Activated gamma-delta T cell treated with anti-CD3 and anti-CD28 coated beads, Interleukin-2, amount 50 U/mL, for 16 hours (primary cell): ENCODE results near the gene CORO2A.
"Not testable (repeated sequence)": the region's sequence is repeated elsewhere in the genome, so short reads cannot be mapped to it uniquely, and the experiment has no call there.

Source experiments
- DNase-seq: peaks from one replicate; pipeline ENCODE4 v3.0.0-alpha.2; 2020; ENCODE audit warnings: low read depth

The CORO2A gene

DNA sequence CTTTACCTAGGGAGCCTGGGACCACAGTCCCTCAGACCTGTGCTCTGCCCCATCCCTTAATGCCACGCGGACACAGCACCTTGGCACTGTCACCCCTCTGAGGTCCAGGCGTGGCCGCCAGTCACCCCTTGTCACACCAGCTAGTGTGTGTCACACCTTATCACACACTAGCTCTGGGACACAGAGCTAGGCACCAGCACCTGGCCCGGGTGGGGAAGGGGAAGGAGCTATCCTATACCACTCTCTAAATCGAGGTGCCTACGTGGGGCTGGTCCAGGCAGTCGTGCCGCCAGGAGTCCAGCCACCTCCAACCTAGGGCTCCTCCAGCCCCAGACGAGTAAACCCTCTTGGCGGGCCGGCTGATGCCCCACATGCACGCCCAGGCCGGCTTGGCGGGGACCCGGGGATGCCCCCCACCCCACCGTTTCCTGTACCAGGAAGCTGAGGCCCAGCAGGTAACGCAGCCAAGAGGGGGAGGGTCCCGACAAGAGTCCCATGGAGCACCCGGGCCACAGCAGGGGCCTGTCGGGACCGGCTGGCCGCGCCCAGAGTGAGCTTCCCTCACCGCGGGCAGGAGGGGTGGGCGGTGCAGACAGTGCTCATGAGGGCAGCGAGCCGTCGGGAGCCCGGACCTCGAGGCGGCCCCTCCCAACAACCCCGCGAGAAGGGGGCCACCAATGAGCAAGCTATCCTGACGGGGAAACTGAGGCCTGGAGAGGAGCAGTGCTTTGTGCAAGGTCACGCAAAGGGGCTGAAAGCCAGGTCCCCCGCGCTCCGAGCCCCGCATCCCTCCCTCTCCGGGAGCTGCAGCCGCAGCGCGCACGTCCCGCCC, 550 bp downstream of the CORO2A start:
- DNase-seq = no peak

DNA sequence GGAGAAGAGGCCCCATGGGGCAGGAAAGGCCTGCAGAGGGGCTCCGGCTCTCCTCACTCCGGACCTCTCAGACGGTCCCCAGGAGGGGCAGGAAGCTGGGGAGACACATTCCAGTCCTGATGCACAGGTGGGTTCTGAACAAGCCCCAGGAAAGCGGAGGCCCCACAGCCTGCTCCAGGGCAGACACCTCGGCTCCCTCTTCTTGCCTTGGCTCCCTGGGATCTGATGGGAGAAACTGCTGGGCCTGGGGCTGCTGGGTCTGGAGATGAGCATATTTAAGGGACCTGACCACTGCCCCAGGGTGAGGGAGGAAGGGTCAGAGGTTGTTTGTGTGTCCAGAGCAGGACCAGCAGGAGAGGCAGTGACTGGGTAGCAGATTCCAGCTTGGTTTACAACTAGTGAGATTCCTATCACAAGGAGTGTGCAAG, 1.2 kb downstream of the CORO2A start:
- DNase-seq = no peak

DNA sequence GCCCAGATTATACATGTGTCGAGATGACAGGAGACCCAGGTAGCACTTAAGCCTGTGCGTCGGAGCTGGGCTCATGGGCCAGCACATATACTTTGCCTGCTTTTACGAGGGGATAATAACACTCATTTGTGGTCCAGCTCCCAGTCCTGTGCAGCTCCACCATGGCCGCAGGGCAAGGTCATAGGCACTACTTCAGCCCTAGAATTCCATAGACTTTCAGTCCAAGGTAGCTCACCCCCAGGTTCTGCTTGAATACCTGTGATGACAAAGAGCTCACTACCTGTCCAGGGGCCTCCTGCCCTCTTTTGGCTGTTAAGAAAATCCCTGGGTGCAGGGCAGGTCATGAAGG, 1.7 kb downstream of the CORO2A start:
- no peak for DNase-seq

DNA sequence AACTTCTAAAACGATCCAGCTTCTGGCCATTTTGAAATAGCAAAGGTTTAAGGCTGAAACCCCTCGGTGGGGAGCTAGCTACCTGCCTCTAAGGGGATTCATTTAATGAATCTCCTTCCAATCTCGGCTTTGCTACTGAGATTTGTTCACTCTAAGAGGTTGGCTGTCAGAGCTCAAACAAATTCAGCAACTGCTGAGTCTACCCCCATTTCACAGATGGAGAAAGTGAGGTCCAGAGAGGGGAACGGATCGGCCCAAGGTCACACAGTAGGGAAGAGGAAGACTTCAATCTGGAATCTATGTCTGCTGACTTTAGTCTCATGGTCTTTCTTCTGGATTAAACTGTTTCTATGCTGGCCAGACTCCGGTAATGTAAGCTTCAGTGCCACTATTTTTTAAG, 3.0 kb downstream of the CORO2A start:
- DNase-seq = no peak

DNA sequence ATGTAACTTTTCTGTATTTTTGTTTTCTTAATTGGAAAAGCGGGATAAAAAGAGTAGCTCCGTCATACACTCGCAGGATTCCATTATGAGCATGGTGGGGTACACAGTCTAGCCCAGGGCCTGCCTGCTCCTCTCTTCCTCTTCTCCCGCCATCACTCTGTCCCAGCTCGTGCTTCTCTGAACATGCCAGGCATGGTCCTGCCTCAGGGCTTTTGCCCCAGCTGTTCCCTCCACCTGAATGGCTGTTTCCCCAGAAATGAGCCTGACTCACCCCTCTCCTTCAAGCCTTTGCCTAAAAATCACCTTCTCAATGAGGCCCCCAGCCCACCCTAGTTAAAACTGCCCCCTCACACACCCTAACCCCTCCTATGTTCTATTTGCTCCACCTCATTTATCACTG, 4.5 kb downstream of the CORO2A start:
- DNase-seq = no peak

DNA sequence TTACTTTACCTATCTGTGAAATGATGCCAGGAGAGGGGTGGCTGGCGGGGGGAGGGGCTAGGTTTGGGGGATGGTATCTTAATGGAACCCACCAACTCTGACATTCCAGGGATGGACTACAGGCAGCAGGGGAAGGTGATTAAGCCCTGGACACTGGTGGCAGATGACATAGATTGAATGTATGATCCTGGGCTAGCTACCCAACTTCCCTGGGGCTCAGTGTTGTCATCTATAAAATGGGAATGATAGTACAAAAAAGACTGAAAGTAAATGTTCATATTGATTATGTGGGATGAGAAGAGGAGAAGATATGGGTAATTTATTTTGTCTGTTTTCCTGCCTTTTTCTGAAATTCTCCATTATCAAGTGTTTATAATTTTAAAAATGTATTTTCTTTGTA, 6.2 kb downstream of the CORO2A start:
- no peak for DNase-seq

DNA sequence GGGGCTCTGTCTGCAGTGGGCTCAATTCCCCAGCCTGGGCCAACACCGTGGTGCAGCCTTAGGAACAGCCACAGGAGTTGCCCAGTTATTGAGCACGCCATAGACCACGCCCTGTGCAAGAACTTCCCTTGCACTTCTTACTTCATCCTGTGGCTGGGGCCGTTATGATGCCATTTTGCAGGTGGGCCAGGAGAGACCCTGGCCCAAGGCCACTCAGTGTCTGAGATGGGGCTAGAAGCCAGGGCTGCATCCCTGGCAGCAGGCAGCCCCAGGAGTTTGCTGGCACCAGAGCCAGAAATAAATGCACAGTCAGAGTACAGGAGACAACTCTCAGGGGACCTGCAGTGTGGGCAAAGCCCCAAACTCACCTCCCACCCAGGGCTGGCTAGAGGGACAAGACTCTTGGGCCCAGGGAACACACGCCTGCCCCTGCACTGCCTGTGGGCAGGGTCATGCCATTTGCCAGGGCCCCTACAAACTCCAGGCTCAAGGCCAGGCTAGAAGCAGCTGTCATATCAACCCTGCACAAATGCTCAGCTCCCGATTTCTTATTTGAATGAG, 6.7 kb downstream of the CORO2A start:
- no peak for DNase-seq

DNA sequence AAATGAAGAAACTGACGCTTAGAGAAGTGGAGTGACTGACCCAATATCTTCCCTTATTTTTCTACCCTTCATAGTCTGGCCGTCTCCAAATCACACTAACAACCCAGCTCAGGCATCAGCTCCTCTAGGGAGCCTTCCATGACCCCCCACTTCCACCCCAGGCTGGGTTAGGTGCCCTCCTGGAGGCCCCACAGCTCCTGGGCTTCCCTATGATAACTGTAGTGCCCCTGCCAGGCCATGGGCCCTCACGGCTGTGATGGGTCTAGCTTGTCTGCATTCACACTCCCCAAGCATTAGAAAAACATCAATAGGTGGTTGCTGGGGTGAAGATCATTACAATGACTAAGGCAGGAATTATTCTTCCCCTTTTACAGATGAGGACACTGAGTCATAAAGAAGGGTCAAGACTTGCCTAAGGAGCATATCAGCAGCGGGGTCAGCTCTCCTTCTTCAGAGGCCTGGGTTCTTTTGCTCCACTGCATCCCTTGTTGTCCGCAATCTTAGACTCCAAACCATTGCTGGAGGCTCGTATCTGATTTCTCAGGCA, 7.3 kb downstream of the CORO2A start:
- DNase-seq = no peak

DNA sequence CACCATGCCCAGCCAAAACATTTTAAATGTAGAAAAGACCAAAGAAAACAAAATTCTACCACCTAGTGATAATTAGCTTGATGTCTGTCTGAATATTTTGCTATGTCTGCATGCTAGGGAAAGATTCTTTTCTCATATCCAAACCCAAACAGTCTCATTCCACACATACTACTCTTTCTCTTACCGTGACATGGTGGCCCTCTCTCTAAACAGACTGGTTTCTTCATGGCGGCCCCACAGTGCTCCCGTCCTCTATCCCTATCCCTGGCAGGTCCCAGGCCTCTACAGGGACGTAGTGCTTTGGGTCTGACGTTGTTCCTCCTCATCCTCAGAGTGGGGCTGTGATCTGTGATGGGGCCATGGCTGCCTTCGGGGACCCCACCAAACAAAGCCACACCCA, 8.1 kb downstream of the CORO2A start:
- DNase-seq = no peak

DNA sequence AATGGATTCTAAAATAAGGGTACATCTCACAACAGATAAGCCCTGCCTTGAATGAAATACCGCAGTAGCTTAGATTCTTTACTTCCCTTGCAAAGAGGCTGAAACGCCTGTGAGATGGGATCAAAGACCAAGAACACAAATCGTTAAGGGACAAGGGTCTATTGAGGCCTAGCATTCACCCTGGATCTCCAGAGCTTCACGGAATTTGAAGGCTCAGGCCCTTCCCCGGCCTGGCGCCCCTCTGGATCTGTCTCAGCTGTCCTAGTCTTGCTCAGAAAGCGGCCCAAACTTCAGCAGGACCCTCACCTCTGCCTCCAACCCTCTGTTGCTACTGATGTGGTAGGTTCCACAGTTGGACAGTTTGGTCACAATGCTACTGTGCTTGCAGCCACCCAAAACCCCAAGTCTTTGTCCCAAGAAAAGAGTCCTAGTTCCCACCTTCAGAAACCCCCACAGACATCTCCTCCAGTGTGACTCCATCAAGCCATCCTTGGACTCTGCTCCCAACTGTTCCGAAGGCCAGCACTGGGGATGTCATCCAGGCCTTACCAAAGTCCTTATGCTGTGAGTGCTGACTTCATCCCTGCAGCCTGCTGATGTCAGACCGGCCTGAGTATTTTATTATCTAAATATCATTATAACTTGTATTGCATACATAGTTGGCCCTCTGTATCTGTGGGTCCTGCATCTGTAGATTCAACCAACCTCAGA, 9.4 kb downstream of the CORO2A start:
- DNase-seq = no peak

DNA sequence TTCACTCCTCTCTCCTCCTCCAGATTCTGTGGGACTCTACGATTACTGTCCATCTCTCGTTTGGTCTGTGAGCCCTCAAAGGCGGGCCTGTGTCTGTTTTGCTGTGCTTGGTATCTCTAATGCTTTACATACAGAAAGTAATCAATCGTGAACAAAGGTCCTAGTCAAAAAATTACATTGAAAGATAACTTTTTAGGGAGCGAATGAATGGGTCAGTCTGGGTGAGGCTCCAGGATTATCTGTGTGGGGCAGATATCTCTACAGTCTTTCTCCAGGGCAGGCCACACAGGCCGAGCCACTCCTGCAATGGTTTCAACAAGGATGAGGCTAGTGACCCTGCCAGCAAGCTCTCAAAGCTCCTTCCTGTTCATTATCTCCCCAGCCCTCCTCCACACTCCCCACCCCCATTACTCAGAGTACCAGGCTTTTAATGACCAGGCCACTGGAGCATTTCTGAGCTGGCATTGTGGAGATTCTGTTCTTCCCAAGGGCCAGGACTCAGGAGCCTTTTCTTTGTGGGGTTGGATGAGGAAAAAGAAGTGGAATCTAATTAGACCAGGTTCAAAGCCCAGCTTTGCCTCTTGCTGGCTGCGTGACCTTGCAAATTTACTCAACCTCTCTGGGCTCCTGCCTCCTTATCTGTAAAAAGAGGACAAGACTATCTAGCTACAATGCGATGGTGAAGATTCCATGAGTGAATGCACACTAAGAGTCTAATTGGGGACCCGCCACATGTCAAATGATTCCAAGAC, 10.2 kb downstream of the CORO2A start:
- DNase-seq = no peak

DNA sequence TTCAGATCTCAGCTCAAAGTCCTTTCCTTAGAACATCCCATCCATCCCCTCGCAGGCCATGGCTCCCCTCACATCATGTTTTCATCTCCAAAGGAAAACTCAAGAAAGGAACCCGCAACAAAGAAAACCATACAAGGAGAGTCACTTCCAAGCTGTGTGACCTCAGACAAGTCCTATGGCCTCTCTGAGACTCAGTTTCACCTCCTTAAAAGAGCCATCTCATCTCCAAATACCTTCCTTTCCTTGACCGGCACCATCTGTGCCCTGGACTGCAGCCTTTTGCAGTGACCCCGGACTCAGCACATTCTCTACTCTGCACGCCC, 10.7 kb downstream of the CORO2A start:
- DNase-seq = no peak

DNA sequence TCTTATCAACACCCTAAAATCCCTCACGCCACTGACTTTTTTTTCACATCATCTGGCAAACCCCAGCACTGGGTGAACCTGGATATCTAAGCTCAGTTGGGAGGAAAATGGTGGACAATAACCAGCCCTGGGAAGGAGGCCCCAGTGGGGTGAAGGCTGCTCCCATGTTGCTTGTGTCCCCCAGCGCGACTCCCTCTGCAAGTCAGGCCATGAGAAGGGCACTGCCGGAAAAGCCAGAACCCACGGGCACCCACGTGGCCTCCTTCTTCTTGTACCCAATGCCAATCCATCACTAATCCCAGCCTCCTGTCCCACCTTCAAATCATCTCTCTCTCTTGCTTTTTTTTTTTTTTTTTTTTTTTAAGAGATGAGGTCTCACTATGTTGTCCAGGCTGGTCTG, 11.4 kb downstream of the CORO2A start:
- no peak for DNase-seq

DNA sequence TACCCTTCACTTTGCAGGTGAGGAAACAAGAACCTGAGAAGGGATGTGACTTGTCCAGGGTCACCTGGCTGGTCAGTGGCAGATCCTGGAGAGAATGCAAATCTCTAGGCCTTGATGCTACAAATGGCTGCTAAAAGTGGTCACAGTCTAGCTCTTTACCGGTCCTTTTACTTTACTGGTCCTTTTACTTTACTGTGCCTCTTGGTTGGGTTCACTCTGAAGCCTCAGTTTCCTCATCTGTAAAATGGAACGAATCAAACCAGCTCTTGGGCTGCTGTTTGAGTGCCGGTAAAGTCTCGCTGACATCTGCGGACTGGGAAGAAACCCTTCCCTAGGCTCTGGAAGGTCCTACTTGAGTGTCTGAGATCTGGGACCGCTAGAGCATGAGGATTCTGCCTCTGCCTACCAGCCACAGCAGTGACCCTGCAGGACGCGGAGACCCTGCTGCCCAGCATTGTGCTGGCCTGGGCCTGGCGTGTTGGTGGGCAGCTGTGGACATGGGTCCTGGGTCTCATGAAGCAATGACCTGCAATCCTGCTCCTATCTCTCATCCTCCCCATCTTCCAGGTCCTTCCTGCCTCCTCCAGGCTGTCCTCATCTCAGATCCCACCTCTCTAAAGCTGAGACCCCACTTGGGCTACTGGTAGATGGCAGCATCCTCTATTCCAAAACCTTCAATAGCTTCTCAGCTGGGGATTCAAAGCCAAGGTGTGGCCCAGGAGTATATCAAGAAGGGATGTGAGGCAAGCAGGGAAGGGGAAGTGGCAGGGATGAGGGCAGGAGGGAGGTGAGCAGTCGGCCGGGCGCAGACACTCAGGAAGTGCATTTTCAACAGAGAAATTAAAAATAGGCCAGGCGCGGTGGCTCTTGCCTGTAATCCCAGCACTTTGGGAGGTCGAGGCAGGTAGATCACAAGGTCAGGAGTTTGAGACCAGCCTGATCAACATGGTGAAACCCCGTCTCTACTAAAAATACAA, 13.3 kb downstream of the CORO2A start:
- DNase-seq = no peak

DNA sequence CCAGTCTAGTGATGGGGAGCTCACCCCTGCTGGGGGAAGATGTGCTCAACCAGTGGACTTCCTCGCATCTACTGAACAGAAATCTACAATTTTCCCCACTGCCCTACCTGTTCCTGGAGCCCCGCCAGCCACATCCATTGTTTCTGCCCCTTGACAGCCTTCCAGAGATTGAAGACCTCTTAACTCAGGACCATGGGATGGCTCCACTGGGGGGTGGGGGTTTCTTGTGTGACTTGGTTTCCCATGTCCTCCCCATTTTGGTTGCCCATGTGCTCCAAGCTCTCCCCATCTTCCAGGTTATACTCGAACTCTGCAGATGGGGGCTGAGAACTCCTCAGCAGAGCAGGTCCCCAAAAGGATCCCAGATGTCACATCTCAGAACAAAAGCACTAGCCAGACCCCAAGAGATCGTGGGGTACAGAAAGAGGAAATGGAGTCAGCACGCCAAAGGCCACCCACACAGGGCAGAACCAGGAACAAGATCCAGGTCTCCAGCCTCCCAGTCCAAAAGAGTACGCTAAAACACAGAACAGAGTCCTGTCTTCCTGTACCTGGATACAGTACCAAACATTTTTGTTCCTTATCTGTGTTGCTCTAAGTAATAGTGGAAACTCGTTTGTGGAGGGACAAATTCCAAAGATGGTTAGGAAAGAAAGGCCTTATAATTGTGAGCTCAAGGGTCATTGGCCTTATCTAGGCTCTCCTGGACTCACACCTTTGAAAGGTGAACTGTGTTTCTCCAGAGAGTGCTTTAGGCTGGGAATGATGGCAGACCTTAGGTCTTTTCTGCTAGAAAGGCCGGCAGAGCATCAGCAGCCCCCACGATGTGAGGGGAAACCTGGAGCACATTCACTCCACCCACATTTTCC, 15.8 kb downstream of the CORO2A start:
- no peak for DNase-seq

DNA sequence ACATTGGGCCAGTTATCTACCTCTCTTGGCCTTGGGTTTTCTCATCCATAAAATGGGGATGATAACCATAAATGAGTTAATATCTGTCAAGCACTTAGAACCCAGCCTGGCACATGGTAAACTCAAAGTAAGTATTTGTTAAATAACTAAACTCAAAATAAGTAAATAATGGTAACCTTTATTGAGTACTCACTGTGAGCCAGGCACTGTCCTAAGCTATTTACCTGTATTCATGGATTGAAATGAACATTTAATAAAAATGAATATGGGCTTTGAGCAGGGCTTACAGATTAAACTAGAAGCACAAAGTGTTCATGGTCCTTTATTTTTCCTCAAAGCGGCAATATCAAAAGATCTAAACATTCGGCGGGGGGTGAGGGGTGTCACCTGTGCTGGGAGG, 16.7 kb downstream of the CORO2A start:
- no peak for DNase-seq

DNA sequence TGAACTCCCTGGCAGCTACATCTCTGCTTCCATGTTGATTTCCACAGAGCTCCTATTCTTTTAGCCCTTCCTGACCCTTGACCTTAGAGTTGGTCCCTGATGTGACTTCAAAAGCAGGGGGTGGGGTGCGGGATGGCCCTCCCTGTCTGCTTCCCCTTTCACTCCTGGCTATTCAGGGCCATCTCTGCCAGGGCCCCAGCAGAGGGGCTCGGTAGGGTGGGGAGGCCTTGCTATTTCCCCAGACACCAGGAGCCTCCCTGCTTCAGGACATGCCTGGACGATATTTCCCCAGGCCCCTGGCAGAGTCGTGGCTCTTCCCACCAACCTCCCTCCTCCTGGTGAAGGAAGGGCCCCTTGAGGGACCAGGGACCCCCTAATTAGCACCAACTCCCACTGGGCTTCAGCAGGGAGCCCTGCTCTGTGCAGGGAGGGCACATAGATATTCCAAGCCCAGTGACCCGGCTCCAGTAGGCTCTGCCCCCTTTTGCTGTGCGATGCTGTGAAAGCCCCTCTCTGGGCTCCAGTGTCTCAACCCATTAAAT, 17.3 kb downstream of the CORO2A start:
- no peak for DNase-seq

DNA sequence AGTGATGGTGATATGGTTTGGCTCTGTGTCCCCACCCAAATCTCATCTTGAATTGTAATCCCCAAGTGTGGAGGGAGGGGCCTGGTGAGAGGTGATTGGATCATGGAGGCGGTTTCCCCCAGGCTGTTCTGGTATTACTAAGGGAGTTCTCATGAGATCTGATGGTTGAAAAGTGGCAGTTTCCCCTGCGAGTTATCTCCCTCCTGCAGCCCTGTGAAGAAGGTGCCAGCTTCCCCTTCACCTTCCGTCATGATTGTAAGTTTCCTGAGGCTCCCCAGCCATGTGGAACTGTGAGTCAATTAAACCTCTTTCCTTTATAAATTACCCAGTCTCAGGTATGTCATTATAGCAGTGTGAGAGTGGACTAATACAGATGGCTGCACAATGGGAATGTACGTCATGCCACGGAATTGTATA, 17.9 kb downstream of the CORO2A start:
- not testable (repeated sequence) for DNase-seq

DNA sequence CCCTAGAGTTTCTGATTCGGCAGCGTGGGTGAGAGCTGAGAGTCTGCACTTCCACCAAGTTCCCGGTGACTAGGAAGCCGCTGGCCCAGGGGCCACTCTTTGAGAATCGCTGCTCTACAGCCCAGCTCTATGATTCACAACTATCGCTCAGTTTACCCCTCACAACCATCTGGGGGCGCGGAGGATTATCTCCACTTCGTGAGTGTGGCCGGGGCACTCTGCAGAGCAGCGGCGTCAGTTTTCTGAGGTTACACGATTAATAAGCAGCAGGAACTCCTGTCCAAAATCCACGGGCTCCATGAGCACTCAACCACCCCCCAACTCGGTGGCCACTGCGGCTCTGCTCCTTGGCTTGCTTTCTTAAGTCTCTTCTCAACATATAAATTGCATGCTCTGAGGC, 19.3 kb downstream of the CORO2A start:
- DNase-seq = no peak

DNA sequence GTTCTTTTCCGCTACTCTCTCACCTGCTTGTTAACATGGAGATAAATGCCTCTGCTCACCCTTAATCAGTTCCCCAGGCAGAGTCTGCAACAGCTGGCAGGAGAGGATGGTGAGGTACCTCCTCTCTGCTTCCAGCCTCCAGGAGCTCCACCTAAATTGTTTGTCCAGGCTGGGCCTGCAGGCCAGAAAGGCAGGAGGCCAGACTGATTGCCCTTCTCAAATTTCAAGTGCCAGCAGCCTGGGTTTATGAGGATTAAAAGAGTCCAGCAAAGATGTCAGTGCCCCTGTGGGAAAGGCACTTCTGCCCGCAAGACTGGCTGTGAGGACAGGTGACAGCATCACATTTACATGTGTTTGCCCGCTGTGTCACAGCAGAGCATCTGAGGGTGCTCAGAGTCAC, 19.8 kb downstream of the CORO2A start:
- DNase-seq = no peak
